ENCODE results near the gene ATOH7. TPM values are rescaled to one million over a fixed set of nuclear protein-coding genes. Genes with fewer than 3 reads are reported as not detected.

The ATOH7 gene
- polyA plus RNA-seq, 4 donors: 1.5 to 1.8 (median 1.8) TPM

- no peak for DNase-seq (ENCODE audit: low read depth in 4 of 4, low spot score in 2 of 4)
Measured at GRCh38 chr10:68184546-68184945, 47.4 kb downstream of the ATOH7 start.

Other genes starting within 250 kb of the ATOH7 start
- 10 to 100 TPM; 36.5 to 65.5 (median 50.1) TPM for gene HERC4, start 156.8 kb downstream of the ATOH7 start, polyA plus RNA-seq (ENCODE audit: insufficient read length in 4 of 4)
- under 1 TPM in 3 of 4 donors, not detected in 1; 0.04 to 0.10 (median 0.06) TPM for gene MYPN, start 122.6 kb downstream of the ATOH7 start, polyA plus RNA-seq (ENCODE audit: insufficient read length in 4 of 4)
- gene HNRNPH3, start 100.0 kb upstream of the ATOH7 start, polyA plus RNA-seq (ENCODE audit: insufficient read length in 4 of 4): 100 to 1,000 TPM; 273 to 431 (median 371) TPM
- gene PBLD, start 100.8 kb upstream of the ATOH7 start, polyA plus RNA-seq (ENCODE audit: insufficient read length in 4 of 4): 100 to 1,000 TPM in 1 of 4 donors, 10 to 100 TPM in 3; 46.7 to 118 (median 79.2) TPM
- gene RUFY2, start 175.2 kb upstream of the ATOH7 start, polyA plus RNA-seq (ENCODE audit: insufficient read length in 4 of 4): 10 to 100 TPM; 23.7 to 43.6 (median 30.9) TPM
- gene DNA2, start 239.9 kb upstream of the ATOH7 start, polyA plus RNA-seq (ENCODE audit: insufficient read length in 4 of 4): 10 to 100 TPM in 3 of 4 donors, 1 to 10 TPM in 1; 10.0 to 18.1 (median 11.9) TPM